ENCODE data around the gene EHF.

GRCh38 chr11:34641456-34641855 is 20.6 kb downstream of the EHF start:
- no peak for TF ChIP-seq GATA2 (IDR thresholded peaks at IDR 0.05; ENCODE audit: low read depth, low read length)
- TF ChIP-seq GATA3 (IDR thresholded peaks at IDR 0.05; ENCODE audit: low read depth, low read length), result no peak
